Karpas-422 (cell line): Measurements from ENCODE around the gene CXorf38. TPM values are rescaled to one million over a fixed set of nuclear protein-coding genes. Genes with fewer than 3 reads are reported as not detected.

Experiments
- DNase-seq: peaks from one replicate; pipeline ENCODE4 v3.0.0-alpha.2; 2015
- H2AFZ ChIP-seq: fragments of 200-600 bp; sonication (generic); 2 replicates; pipeline ENCODE4 v1.6.1; 2014; ENCODE audit warnings: antibody characterized with exemption, low read length, mixed read lengths
- H3K27ac ChIP-seq: fragments of 200-600 bp; sonication (generic); 2 replicates; pipeline ENCODE4 v1.5.1; 2014; ENCODE audit warnings: mild to moderate bottlenecking, low read length, moderate library complexity
- H3K27me3 ChIP-seq: fragments of 200-600 bp; sonication (generic); 2 replicates; pipeline ENCODE4 v1.6.1; 2014; ENCODE audit warnings: low read length, mixed read lengths
- H3K36me3 ChIP-seq: fragments of 200-600 bp; sonication (generic); 2 replicates; pipeline ENCODE4 v1.6.1; 2014; ENCODE audit warnings: low read length, mixed read lengths; ENCODE audit not compliant: insufficient read depth
- H3K4me1 ChIP-seq: fragments of 200-600 bp; sonication (generic); 2 replicates; pipeline ENCODE4 v1.6.1; 2014; ENCODE audit warnings: mild to moderate bottlenecking, low read length, mixed read lengths
- H3K4me2 ChIP-seq: fragments of 200-600 bp; sonication (generic); 2 replicates; pipeline ENCODE4 v1.6.1; 2014; ENCODE audit warnings: low read length, low read depth, mild to moderate bottlenecking; ENCODE audit not compliant: poor library complexity, severe bottlenecking
- H3K4me3 ChIP-seq: fragments of 200-600 bp; sonication (generic); 2 replicates; pipeline ENCODE4 v1.5.1; 2014; ENCODE audit warnings: mild to moderate bottlenecking, antibody characterized with exemption, low read length, mixed read lengths
- H3K79me2 ChIP-seq: fragments of 200-600 bp; sonication (generic); 2 replicates; pipeline ENCODE4 v1.6.1; 2014; ENCODE audit warnings: mild to moderate bottlenecking, low read length, mixed read lengths
- H3K9ac ChIP-seq: fragments of 200-600 bp; sonication (generic); 2 replicates; pipeline ENCODE4 v1.6.0; 2014; ENCODE audit warnings: low read length
- H3K9me2 ChIP-seq: fragments of 200-600 bp; sonication (generic), shearing (Covaris generic); replicated peaks from 2 replicates; pipeline ENCODE4 v1.6.0; 2014; ENCODE audit warnings: mild to moderate bottlenecking, low read length, moderate library complexity; ENCODE audit not compliant: insufficient read depth
- H3K9me3 ChIP-seq: fragments of 300-700, 200-600 bp; sonication (generic); 2 replicates; pipeline ENCODE4 v1.6.1; 2014; ENCODE audit warnings: low read length, mixed read lengths
- H4K20me1 ChIP-seq: fragments of 200-600 bp; sonication (generic); 2 replicates; pipeline ENCODE4 v1.6.1; 2014; ENCODE audit warnings: mild to moderate bottlenecking, antibody characterized with exemption, low read length, low read depth; ENCODE audit not compliant: insufficient read depth
- total RNA-seq: library from RNA; depleted of rRNA; stranded (reverse); fragments of >200 nt; shearing (Covaris generic); gene quantifications from 2 replicates; pipeline ENCODE4 v1.2.3, GENCODE V29; 2014; ENCODE audit warnings: low replicate concordance

CXorf38 gene
- total RNA-seq, 1 experiment from 2014 or later = 22.2 TPM

- H3K4me1 ChIP-seq = peaks cover 29% of the 10 kb centered on the region
- H3K27me3 ChIP-seq = no peaks in the 10 kb centered on the region
- no peaks in the 10 kb centered on the region; the same call in 1 of the 2 replicates for H3K36me3 ChIP-seq
- H3K9me3 ChIP-seq = no peaks in the 10 kb centered on the region
- no peaks in the 10 kb centered on the region for H3K9me2 ChIP-seq
- peaks cover 51% of the 10 kb centered on the region for H3K79me2 ChIP-seq
- peak; percentile 63 for DNase-seq
- peak overlapping the region; percentile 51 for H3K27ac ChIP-seq
- no peak overlapping the region for H2AFZ ChIP-seq
- H3K4me2 ChIP-seq = peak overlapping the region; percentile 60
- peak overlapping the region; percentile 73 for H3K9ac ChIP-seq
- H3K4me3 ChIP-seq = peak overlapping the region; percentile 70
- no peaks in the 10 kb centered on the region for H4K20me1 ChIP-seq
Measured at GRCh38 chrX:40646489-40647306, 663 bp downstream of the CXorf38 start.

- DNase-seq = peak; percentile 80
- Histone ChIP-seq H3K9ac (peak overlapping the region; percentile 69), H3K4me2 (peak overlapping the region; percentile 68), H3K79me2 (peaks cover 59% of the 10 kb centered on the region), H3K9me2 (no peaks in the 10 kb centered on the region), H3K4me3 (peak overlapping the region; percentile 60), H2AFZ (peak overlapping the region; percentile 49), H3K27ac (peak overlapping the region; percentile 80), H3K36me3 (0 out of 2 replicates have a peak, but pooled peaks cover 1% of the 10 kb centered on the region), H4K20me1 (no peaks in the 10 kb centered on the region), H3K9me3 (no peaks in the 10 kb centered on the region), H3K27me3 (no peaks in the 10 kb centered on the region), H3K4me1 (peaks cover 29% of the 10 kb centered on the region)
Measured at GRCh38 chrX:40644821-40645358, 2.5 kb downstream of the CXorf38 start.

GRCh38 chrX:40644176-40644575, 3.2 kb downstream of the CXorf38 start:
- no peaks in the 10 kb centered on the region for H4K20me1 ChIP-seq
- H2AFZ ChIP-seq = peak overlapping the region; percentile 49; the same call in 1 of the 2 replicates
- peaks cover 65% of the 10 kb centered on the region for H3K79me2 ChIP-seq
- H3K9me3 ChIP-seq = no peaks in the 10 kb centered on the region
- peak overlapping the region; percentile 68 for H3K4me2 ChIP-seq
- DNase-seq = peak; percentile 73
- H3K9me2 ChIP-seq = no peaks in the 10 kb centered on the region
- H3K27me3 ChIP-seq = no peaks in the 10 kb centered on the region
- H3K4me1 ChIP-seq = peaks cover 29% of the 10 kb centered on the region
- H3K9ac ChIP-seq = peak overlapping the region; percentile 69
- peak overlapping the region; percentile 60 for H3K4me3 ChIP-seq
- peak overlapping the region; percentile 80 for H3K27ac ChIP-seq
- 0 out of 2 replicates have a peak, but pooled peaks cover 7% of the 10 kb centered on the region for H3K36me3 ChIP-seq

GRCh38 chrX:40637687-40638086, 9.7 kb downstream of the CXorf38 start:
- H2AFZ ChIP-seq = no peak overlapping the region
- H3K79me2 ChIP-seq = peaks cover 29% of the 10 kb centered on the region
- H3K4me1 ChIP-seq = peaks cover 17% of the 10 kb centered on the region
- no peaks in the 10 kb centered on the region for H3K27me3 ChIP-seq
- no peaks in the 10 kb centered on the region for H3K9me3 ChIP-seq
- H3K36me3 ChIP-seq = peaks cover 36% of the 10 kb centered on the region; the same call in 1 of the 2 replicates
- DNase-seq = no peak
- no peak overlapping the region for H3K4me3 ChIP-seq
- H3K9ac ChIP-seq = no peak overlapping the region
- H3K4me2 ChIP-seq = no peak overlapping the region
- H3K9me2 ChIP-seq = no peaks in the 10 kb centered on the region
- H4K20me1 ChIP-seq = no peaks in the 10 kb centered on the region
- no peak overlapping the region for H3K27ac ChIP-seq

- H3K27ac ChIP-seq = no peak overlapping the region
- H3K9me2 ChIP-seq = no peaks in the 10 kb centered on the region
- H3K9me3 ChIP-seq = no peaks in the 10 kb centered on the region
- peaks cover 5% of the 10 kb centered on the region for H3K79me2 ChIP-seq
- no peak overlapping the region for H2AFZ ChIP-seq
- peaks cover 30% of the 10 kb centered on the region for H3K36me3 ChIP-seq
- no peak overlapping the region for H3K9ac ChIP-seq
- DNase-seq = peak; percentile 40
- H3K4me3 ChIP-seq = no peak overlapping the region
- no peaks in the 10 kb centered on the region for H3K27me3 ChIP-seq
- H3K4me2 ChIP-seq = no peak overlapping the region
- H3K4me1 ChIP-seq = peaks cover 17% of the 10 kb centered on the region
- peaks cover 9% of the 10 kb centered on the region; the same call in 1 of the 2 replicates for H4K20me1 ChIP-seq
Measured at GRCh38 chrX:40632199-40632598, 15.2 kb downstream of the CXorf38 start.

GRCh38 chrX:40628506-40628905, 18.9 kb downstream of the CXorf38 start:
- no peak overlapping the region for H3K4me3 ChIP-seq
- H3K36me3 ChIP-seq = peaks cover 7% of the 10 kb centered on the region
- H3K9ac ChIP-seq = no peak overlapping the region
- H3K4me1 ChIP-seq = 0 out of 2 replicates have a peak, but pooled peaks cover 3% of the 10 kb centered on the region
- peaks cover 9% of the 10 kb centered on the region; the same call in 1 of the 2 replicates for H4K20me1 ChIP-seq
- H3K9me2 ChIP-seq = no peaks in the 10 kb centered on the region
- no peak overlapping the region for H2AFZ ChIP-seq
- no peaks in the 10 kb centered on the region for H3K9me3 ChIP-seq
- no peaks in the 10 kb centered on the region for H3K27me3 ChIP-seq
- no peaks in the 10 kb centered on the region for H3K79me2 ChIP-seq
- H3K4me2 ChIP-seq = no peak overlapping the region
- no peak for DNase-seq
- no peak overlapping the region for H3K27ac ChIP-seq

- Histone ChIP-seq H2AFZ (no peak overlapping the region), H3K79me2 (no peaks in the 10 kb centered on the region), H3K27me3 (no peaks in the 10 kb centered on the region), H3K9me3 (no peaks in the 10 kb centered on the region), H3K9ac (no peak overlapping the region), H3K27ac (no peak overlapping the region), H4K20me1 (0 out of 2 replicates have a peak, but pooled peaks cover 4% of the 10 kb centered on the region), H3K4me3 (no peak overlapping the region), H3K36me3 (peaks cover 3% of the 10 kb centered on the region), H3K4me2 (no peak overlapping the region), H3K9me2 (no peaks in the 10 kb centered on the region), H3K4me1 (no peaks in the 10 kb centered on the region)
- DNase-seq = no peak
Measured at GRCh38 chrX:40625294-40625693, 22.1 kb downstream of the CXorf38 start.

GRCh38 chrX:40623665-40624064, 23.7 kb downstream of the CXorf38 start:
- no peak overlapping the region for H3K27ac ChIP-seq
- no peaks in the 10 kb centered on the region for H3K4me1 ChIP-seq
- no peak for DNase-seq
- no peaks in the 10 kb centered on the region for H3K9me3 ChIP-seq
- no peak overlapping the region for H3K4me3 ChIP-seq
- no peaks in the 10 kb centered on the region for H3K27me3 ChIP-seq
- H3K4me2 ChIP-seq = no peak overlapping the region
- 0 out of 2 replicates have a peak, but pooled peaks cover 4% of the 10 kb centered on the region for H4K20me1 ChIP-seq
- no peak overlapping the region for H3K9ac ChIP-seq
- H3K36me3 ChIP-seq = peaks cover 3% of the 10 kb centered on the region
- no peak overlapping the region for H2AFZ ChIP-seq
- H3K79me2 ChIP-seq = no peaks in the 10 kb centered on the region
- no peaks in the 10 kb centered on the region for H3K9me2 ChIP-seq
